ENCODE results near the gene PLXNA3. TPM values are rescaled to one million over a fixed set of nuclear protein-coding genes. Genes with fewer than 3 reads are reported as not detected.
"Not testable (repeated sequence)": the region's sequence is repeated elsewhere in the genome, so short reads cannot be mapped to it uniquely, and the experiment has no call there.

The PLXNA3 gene
- total RNA-seq, 1 donor from 2014 or later = 15.4 TPM

- DNase-seq = peak; percentile 94
Measured at GRCh38 chrX:154478728-154479622, 20.9 kb downstream of the PLXNA3 start, which contains the start of gene LAGE3. Gene LAGE3, minus strand, starts transcription at chrX:154479281. Its CDS starts 366 bp downstream, at chrX:154478915.

DNA sequence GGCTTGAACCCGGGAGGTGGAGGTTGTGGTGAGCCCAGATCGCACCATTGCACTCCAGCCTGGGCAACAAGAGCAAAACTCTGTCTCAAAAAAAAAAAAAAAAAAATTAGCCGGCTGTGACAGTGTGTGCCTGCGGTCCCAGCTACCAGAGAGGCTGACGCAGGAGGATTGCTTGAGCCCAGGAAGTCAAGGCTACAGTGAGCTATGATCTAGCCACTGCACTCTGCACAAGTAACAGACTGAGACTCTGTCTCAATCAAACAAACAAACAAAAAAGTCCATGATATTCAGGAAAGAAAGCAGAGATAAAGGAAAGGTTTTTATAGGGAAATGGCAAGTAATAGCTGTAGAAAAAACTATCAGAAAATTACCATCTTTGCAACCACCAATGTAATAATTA is 23.1 kb downstream of the PLXNA3 start:
- no peak for DNase-seq

GRCh38 chrX:154481911-154482601 is 24.0 kb downstream of the PLXNA3 start:
- no peak for DNase-seq

- no peak for DNase-seq
Measured at GRCh38 chrX:154482786-154483185, 24.7 kb downstream of the PLXNA3 start.

GRCh38 chrX:154483325-154483724 is 25.2 kb downstream of the PLXNA3 start:
- DNase-seq = no peak

DNA sequence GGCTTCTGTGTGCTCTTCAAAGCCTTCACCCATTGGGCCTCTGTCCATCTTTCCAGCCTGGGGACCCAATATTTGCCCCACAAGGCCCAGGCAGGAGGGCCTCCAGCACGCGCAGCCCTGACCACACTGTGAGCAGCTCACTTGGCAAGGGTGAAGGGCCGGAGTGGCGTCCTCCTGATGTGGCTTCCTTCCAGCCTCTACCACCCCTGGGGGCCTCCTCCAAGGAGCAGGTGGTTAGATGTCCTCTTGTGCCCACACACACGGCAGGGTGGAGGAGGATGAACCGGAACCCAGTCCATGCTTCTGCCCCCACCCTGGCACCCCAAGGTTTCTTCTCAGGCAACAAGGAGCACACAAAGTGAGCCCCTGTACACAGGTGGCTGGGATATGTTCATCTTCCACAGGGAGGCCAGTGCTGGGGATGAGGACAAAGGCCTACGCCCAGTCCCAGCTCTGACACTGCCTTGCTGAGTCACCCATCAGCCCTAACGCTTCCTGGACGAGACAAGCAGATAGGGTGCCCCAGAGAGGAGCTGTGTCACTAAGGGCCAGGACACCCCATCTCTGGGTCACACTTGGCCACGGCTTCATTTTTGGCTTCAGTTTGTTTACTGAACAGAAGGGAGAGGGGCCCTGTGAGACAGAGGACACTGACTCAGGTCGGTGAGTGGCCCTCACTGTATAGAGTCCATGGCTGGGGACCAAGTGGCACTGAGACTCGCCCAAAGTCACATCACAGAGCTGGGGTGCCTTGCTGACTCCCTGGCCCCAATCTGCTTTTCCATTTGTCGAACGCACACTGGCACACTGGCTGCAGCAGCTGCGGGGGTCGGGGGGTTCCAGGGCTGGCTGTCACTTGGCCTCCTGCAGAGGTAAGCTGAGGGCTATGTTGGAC is 26.4 kb downstream of the PLXNA3 start:
- DNase-seq = no peak

GRCh38 chrX:154485150-154486051 is 27.3 kb downstream of the PLXNA3 start:
- no peak for DNase-seq

- DNase-seq = peak; percentile 24
Measured at GRCh38 chrX:154486052-154486395, 27.9 kb downstream of the PLXNA3 start.

DNA sequence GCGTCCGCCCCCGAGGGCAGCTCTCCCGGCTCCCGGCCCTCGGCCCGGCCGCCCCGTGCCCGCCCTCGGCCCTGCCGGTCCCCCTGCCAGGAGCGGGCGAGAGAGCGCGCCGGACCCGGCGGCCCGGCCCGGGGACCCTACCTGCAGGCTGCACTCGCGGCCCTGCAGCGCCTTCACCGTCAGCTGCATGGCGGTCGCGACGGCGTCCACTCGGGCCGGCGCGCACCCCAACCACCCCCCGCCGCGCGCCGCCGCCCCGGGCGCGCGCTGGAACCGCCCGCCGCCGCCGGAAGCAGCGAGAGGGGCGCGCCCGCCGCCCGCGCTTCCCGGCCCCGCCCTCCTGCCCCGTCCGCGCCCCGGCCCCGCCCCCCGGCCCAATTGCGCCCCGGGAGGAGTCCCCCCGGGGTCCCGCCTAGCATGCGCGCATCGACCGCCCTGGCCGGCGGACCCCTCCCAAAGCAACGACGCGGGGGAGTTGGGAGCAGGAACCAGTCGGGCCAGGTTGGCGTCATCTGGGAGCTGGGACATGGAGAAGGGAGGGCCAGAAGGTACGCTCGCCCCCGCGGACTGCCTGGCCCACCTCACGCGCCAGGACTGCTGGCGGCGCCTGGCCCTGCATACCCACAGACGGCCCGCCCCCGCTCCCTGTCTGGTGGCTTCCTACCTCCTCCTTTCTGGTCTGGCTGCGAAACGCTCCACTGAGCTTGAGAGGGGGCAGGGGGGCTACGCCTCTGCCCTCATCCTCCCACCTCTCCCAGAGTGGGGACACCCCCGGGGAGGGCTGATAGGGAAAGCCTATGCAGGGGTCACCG is 28.5 kb downstream of the PLXNA3 start, which contains the start of gene UBL4A:
TSS of gene UBL4A (minus strand) at position 220 of the 812 bp plus-strand sequence. CDS start at position 189, 31 bp downstream.
- peak; percentile 68 for DNase-seq

- DNase-seq = no peak
Measured at GRCh38 chrX:154487518-154488290, 29.6 kb downstream of the PLXNA3 start.

DNA sequence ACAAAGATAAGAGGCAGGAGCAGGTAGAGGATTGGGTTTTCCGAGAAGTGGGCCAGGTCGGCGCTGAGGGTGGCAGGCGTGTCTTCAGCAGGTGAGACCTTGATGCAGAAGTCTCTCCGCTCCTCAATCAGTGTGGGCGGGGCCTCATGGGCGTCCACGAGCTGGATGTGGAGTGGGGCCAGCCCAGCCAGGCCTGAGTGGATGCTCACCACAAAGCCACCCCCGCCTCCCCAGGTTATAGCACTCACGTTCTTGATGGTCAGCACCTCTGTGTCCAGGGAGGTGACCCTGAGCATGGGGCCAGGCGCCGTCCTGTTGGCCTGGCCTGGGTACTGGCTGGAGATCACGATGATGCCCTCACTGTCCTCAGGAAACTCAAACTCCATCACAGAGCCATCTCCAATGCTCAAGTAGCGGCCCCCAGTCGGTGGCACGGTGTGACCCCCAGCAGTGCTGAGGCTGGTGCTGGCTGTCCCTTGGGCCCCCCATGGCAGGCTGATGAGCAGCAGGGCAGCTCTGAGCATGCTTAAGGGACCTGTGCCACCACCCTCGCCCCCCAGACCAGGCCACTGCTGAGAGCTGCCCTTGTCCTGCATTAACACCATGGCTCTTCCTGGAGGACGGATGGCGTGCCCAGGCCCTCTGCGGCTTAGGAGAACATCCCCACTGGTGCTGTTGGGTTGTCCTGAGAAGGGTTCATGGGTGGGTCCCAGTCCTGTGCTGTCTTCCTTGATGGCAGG is 30.4 kb downstream of the PLXNA3 start:
- DNase-seq = no peak

- DNase-seq = no peak
Measured at GRCh38 chrX:154489182-154489581, 31.1 kb downstream of the PLXNA3 start.

DNA sequence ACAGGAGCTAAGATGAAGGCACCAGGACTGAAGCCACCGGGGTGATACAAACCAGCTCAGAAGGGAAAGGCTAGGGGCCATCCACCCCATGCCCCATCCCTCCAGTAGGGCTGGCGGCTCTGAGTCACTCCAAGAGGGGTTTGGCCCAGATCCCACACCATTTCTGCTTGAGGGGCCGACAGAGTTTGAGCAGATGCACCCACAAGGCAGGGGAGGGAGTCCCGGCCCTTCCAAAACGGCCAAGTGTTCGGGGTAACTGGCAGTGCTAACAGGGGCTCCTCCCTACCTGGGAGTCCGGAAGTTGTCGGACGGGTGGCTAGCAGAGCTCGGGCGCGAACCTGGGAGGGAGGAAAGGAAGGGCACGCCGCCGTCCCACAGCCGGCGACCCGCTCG is 31.9 kb downstream of the PLXNA3 start:
- peak; percentile 51 for DNase-seq

DNA sequence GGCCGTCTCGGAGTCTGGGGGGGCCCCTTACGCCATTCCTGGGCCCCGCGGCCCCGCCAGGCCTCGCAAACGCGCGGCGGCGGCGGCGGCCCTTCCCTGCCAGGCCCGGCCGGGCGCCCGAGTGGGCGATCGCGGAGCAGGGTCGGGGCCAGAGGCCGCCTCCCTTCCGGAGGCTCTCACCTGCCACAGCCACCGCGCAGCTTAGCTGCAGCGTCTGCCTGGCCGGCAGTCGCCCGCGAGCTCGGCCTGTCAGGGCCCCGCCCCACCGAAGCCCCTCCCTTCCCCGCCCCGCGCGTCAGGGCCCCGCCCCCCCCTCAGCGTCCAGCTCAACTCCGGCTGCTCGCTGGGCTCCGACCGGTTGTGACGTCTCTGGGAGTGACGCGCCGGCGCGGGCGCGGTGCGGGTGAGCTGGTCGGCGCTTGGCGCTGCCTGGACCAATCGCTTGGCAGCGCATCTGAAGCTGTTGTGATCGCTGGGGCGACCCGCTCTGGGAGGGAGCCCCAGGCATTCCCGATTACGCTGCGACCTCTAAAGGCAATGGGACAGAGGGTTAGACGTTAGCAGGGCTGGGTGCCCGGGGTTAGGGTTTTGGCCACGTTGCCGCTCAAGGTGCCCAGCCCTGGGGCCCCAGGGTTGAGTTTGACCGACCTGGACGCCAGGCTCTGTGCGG is 32.5 kb downstream of the PLXNA3 start, which contains the start of gene SLC10A3:
TSS of gene SLC10A3 (minus strand) at position 216 of the 670 bp plus-strand sequence. CDS start 1,689 bp downstream, outside the sequence.
- DNase-seq = peak; percentile 95

DNA sequence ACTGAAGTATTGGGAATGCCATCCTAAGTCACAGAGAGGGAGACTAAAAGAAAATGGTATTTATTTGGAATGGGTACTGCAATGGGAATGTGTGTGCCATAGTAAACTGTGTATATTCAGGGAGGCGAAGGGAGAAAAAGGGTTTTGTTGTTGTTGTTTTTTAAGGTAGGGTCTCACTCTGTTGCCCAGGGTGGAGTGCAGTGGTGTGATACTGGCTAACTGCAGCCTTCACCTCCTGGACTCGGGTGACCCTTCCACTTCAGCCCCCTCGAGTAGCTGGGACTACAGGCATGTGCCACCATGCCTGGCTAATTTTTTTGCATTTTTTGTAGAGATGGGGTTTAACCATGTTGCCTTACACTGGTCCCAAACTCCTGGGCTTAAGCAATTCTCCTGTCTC is 36.6 kb downstream of the PLXNA3 start:
- DNase-seq = no peak

DNA sequence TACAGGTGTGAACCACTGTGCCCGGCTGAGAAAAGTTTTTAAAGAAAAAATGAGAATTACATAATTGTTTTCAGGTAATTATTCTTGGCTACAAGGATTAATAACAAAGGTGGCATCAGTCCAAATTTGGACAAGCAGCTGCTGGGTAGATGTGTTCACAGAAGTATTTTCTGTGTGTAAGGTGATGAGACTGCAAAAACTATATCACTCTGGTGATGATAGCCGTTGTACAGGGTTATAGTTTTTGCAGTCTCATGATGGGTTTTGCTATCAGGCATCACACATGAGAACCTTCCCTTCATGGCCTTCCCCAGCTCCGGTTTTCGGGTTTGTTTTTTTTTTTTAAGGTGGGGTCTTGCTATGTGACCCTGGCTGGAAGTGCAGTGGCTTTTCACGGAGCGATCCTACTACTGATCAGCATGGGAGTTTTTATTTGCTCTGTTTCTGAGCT is 37.4 kb downstream of the PLXNA3 start:
- no peak for DNase-seq

- DNase-seq = not testable (repeated sequence)
Measured at GRCh38 chrX:154496591-154497137, 38.6 kb downstream of the PLXNA3 start.

- DNase-seq = not testable (repeated sequence)
Measured at GRCh38 chrX:154501423-154501822, 43.3 kb downstream of the PLXNA3 start.

Data from tongue (tissue), 2 donors.